GM18867 (cell line): ENCODE results near the gene PIGW.

ENCODE experiments used
- ATAC-seq: cut with Tn5 transposase; IDR thresholded peaks from one replicate; pipeline ENCODE4 v1.9.1; 2021; ENCODE audit warnings: mild to moderate bottlenecking, moderate library complexity; ENCODE audit not compliant: unreplicated experiment

PIGW gene

GRCh38 chr17:36545465-36546417 is 11.0 kb downstream of the PIGW start:
- peak; percentile 60 for ATAC-seq

DNA sequence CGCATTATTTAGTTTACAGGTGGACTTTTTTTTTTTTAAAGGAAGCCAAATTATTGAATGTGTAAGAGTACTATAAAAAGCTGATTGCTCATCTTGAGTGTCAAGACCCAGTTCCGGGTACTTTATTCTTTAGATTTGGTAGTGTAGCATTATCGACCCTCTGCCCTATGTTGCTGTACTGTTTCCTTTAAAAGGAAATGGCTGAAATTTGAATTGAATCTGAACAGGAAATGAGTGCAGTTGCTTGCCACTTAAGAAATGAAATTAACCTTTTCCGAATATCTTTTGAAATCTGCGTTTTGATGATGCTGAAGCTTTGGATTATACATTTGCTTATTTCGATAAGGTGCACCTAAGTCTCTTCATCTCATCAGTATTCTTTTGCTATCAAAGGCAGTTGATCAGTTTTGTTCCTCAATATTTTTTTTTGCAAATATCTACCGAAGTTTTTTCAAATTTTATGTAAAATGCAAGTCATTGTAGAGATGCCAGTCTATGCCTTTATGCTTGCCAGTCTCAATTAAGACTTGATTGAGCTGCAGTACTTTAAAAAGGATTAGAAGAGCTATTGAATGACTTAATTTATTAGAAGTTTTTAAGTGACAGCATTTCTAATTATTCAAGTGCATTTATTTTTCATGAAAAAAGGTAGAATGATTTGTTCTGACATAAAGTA is 11.8 kb downstream of the PIGW start:
- no peak for ATAC-seq

- no peak for ATAC-seq
These were observed 13.0 kb downstream of the PIGW start for GRCh38 chr17:36547776-36548175.

GRCh38 chr17:36550491-36551417 is 16.0 kb downstream of the PIGW start:
- ATAC-seq = no peak

DNA sequence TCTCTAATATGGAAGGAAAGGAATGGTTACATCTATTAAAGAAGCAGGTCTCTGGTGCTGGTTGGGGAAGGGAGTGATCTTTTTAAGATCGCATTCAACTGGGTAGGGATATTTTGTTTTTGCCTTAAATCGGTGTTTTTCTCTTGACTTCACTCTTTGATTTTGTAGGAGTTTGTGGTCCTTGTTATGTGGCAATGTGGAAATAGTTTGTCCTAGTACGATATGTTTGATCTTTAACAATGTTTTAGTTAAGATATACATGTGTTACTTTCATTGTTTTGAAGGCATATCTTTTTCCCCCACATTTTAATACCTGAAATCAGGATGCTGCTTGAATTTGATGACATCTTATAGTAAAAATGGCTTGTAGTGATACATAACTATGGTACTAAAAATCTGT is 18.7 kb downstream of the PIGW start:
- no peak for ATAC-seq

DNA sequence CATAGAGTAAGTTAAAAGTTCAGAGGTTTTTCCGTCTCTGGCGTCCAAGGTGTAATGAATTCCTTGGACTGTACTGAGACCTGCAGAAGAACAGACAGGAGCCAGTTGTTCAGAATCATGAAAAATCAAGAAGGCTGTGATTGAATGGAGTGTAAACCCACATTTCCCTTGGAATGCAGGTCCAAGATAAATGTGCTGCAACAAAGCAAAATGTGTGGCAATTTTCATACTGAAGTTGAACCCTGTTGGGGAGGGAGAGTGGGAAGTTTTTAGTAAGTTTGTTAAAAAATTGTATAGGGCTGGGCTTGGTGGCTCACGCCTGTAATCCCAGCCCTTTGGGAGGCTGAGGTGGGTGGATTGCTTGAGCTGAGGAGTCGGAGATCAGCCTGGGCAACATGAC is 31.3 kb downstream of the PIGW start:
- no peak for ATAC-seq

DNA sequence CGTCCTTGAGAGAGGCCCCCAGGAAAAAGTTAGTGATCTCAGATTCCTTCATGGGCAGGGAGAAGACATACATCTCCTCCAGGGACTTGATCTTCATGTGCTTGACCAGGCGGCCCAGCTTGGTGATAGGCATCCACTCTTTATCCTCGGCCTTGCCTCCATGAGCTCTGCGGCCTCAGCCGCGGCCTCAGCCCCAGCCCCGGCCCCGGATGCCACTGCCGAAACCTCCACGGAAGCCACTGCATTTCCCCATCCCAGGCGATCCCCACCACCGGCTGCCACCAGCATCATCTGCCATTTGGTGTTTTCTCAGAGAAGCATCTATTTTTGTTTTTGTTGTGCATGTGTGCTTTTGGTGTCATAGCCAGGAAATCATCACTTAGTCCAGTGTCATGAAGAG is 40.2 kb downstream of the PIGW start:
- ATAC-seq = no peak

DNA sequence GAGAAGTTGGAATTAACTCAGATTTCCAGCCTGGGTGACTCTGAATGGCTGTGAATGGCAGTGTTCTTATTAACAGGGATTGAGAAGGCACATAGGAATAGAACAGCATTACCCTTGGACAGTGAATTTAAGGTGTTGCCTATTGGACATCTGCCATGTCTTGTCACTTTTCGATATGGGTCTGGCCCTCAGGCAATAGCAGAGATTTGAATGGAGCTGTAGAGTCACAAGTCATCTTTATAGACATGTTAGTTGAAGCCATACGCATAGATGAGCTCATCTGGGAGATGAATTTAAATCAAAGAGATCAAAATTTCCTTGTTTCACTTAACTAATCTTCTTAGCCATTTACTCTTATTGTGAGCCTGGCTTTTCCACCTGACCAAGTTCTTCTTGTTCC is 42.0 kb downstream of the PIGW start:
- no peak for ATAC-seq

- ATAC-seq = no peak
These were observed 43.9 kb downstream of the PIGW start for GRCh38 chr17:36578671-36579070.

DNA sequence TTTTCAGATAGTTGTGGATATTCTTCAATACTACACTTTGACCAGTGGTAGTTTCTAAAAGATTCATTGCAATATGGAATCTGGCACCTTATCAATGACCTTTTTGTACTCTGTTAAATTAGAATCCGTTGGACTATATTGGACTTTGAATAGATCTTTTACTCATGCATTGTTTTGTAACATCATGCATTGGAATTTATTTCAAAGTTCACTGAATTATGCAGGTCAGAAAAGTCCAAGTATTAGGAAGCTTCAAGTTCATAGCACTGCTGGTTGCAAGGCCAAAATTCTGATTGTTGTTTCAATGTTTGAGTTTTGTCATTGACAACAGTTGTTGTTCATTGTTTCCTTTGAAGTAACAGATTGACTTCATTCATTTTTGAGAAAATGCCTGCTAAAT is 49.0 kb downstream of the PIGW start:
- no peak for ATAC-seq

- no peak for ATAC-seq
These were observed 51.4 kb downstream of the PIGW start for GRCh38 chr17:36586138-36586537.
